Stimulated activated CD4-positive, alpha-beta T cell treated with anti-CD3 and anti-CD28 coated beads, Interleukin-1b, Interleukin-23, amount 100 ng/mL, for 48 hours (primary cell): Measurements from ENCODE around the gene GPI.

Experiments
- DNase-seq: peaks from one replicate; pipeline ENCODE4 v3.0.0-alpha.2; 2020

GPI gene

DNA sequence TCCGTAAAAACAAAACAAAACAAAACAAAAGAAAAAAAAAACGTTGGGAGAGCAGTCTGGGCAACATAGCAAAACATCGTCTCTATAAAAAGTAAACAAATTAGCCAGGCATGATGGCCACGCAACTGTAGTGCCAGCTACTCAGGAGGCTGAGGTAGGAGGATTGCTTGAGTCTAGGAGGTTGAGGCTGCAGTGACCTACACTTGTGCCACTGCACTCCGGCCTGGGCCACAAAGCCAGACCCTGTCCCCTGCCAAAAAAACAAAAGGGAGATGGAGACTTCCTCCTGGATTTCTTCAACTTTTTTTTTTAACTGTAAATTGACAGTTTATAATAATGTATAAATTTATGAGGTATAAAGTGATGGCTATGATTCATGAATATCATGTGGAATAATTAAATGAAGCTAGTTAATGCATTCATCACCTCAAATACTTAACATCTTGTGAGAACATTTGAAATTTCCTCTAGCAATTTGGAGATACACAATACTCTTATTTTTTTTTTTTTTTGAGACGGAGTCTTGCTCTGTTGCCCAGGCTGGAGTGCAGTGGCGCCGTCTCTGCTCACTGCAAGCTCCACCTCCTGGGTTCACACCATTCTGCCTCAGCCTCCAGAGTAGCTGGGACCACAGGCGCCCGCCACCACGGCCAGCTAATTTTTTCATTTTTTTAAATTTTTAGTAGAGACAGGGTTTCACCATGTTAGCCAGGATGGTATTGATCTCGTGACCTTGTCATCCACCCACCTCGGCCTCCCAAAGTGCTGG lies 41.1 kb downstream of the GPI start:
- DNase-seq: no peak

- no peak for DNase-seq
These were observed 43.4 kb downstream of the GPI start for GRCh38 chr19:34408411-34408810.

GRCh38 chr19:34409189-34410164 lies 44.5 kb downstream of the GPI start:
- DNase-seq: no peak

DNA sequence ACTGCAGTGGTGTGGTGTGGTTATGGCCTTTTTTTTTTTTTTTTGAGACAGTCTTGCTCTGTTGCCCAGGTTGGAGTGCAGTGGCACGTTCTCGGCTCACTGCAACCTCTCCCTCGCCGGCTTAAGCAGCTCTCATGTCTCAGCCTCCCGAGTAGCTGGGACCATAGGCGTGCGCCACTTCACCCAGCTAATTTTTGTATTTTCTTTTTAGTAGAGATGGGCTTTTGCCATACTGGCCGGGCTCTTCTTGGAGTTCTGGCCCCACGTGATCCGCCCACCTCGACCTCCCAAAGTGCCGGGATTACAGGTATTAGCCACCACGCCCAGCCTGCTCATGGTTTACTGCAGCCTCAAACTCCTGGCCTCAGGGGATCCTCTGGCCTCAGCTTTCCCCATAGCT lies 46.2 kb downstream of the GPI start:
- no peak for DNase-seq

GRCh38 chr19:34416021-34416545 lies 51.1 kb downstream of the GPI start:
- no peak for DNase-seq

- DNase-seq: no peak
These were observed 53.3 kb downstream of the GPI start for GRCh38 chr19:34418300-34418699.

DNA sequence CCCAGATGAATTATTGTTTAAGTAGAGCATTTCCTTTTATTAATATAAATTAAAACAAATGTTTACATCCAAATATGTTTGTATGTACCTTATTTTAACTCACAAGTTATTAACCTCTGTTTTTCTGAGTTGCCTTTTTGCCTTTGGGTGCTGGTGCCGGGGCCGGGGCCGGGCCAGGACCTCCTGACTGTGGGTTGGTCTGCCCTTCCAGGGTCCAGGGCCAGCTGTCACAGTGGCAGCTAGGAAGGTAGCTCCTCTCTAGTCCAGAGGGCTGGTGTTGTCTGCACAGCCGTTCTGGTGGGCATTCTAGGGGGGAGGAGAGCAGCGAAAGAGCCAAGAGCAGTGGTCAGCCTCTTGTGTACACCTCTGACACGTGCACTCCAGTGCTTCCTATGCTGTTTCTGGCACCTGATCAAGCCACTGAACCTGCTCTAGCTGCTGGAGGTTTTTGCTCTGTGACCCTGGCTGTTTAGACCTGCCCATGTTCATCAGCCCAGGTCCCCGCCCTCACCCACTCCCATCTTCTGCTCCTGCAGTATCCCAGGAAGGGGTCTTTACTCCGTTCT lies 61.2 kb downstream of the GPI start:
- DNase-seq: no peak

DNA sequence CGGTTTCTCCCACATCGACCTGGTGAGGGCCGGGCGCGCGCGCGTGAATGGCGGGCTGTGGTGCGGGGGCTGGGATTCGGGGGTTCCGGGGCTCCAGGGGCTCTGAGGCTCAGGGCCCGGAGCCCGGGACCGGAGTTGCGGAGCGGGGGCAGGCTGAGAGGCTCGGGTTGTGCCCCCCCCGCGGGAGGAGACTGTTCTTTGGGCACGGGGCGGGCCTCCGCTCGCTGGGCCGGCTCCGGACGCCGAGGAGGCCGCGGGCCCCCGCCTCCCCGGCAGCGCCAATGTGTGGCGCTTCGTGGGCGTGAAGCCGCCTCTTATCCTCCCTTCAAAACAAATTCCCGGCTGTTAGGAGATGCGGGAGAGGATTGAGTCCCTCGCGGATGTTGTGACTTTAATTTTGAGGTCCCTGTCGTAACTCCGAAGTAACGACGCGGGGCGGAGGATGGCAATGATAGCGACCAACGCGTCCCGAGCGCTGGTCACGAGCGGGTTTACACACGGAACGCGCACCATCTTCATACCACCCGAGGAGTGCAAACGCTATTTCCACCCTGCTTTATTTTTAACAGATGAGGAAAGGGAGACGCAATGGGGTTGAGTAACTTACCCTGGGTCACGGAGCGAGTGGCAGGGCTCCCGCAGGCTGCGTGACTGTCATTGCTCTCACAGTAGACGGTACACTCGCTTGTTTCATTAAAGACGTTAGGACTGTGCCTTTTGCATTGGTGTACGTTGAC lies 63.7 kb downstream of the GPI start:
- DNase-seq: peak; percentile 39

- no peak for DNase-seq
These were observed 64.6 kb downstream of the GPI start for GRCh38 chr19:34429553-34429952.

- DNase-seq: peak; percentile 24
These were observed 66.0 kb downstream of the GPI start for GRCh38 chr19:34430738-34431625.

- no peak for DNase-seq
These were observed 66.8 kb downstream of the GPI start for GRCh38 chr19:34431681-34432402.

DNA sequence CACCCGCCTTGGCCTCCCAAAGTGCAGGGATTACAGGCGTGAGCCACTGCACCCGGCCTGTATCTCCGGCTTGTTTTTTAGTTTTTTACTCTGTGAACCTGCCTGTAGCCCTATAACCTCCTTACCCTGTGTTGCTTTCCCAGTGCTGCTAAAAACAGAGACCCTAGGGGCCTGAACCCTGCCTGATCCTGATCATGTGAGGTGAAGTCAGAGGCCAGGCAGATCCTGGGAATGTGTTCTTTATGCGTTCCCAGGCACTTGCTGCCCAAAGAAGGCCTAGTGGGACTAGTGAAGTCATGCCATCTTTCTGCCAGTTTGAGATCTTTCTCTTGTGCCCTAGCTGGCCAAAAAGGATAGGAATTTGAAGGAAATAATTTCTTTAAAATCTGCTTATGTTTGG lies 67.8 kb downstream of the GPI start:
- no peak for DNase-seq

DNA sequence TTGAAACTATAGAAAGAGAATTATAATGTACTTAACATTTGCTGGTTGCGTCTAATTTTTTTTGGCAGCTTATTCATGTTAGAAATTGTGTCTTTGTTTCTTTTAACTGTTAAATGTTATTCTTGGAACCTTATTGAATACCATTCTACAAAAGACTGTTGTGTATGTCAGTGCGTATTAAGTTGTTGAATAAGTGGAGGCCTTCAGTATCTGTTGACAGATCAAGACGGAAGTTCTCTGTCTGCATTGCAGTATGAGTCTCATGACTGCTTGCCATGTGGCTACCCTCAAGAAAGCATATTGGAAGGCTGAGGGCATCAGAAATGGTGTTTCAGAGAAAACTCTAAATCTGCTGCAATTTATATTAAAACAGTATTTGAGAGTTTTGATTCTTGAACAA lies 71.7 kb downstream of the GPI start:
- no peak for DNase-seq

DNA sequence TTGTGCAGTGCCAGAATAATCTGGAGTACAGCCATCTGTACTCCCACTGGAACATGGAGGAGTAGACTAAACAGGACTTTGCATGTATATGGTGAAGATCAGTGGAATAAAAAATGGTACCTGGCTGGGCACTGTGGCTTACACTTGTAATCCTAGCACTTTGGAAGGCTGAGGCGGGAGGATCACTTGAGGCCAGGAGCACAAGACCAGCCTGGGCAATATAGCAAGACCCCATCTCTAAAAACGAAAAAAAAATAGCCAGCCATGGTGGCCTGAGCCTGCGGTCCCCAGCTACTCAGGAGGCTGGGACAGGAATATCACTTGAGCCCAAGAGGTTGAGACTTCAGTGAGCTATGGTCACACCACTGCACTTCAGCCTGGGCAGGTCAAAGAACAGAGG lies 83.2 kb downstream of the GPI start:
- DNase-seq: no peak
